Measurements from ENCODE around the gene C17orf78. TPM values are rescaled to one million over a fixed set of nuclear protein-coding genes. Genes with fewer than 3 reads are reported as not detected.
A peak's percentile ranks its signal among the peaks of the same experiment; 100 is the strongest.

Gene C17orf78
- total and polyA plus RNA-seq, 2 of the 13 experiments (the other 11 are each of a cell fraction or from before 2014, with no cell fraction given): not detected

DNA sequence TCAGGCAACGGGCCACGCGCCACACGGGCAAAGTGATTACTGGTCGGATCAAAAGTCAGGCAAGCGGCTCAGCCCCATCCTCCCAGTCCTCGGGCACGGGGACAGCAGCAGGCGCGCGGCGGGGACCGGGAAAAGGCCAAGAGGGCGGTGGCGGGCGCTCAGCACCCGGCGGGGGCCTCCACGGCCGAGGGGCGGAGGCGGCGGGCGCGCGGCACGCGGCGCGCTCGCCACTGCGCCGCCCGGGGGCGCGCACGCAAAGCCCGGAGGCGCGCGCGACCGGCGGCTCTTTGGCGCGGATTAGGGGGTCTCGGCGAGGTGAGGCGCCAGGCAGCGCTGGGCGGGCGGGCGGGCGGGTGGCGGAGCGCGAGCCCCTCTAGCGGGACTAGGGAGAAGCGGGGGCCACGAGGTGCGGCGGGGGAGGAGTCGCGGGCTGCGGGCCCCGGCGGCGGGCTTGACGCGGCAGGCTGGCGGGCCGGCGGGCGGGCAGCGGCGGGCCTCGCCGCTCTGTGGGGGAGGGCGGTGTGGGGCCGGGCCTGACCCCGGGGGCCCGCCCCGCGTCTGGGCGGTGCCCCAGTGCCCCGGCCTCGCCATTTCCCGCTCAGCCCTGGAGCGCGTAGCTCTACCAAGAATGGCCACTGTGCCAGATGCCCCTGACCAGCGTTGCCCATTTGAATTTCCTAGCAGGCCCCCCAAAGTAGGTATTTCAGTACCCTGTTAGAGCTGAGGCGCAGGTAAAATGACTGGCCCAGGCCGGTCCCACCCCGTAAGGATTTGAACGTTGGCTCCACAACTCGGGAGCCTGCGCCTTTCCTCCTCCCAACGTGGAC, 31.1 kb downstream of the C17orf78 start, which contains the start of the genes ACACA and TADA2A (continued):
- TF ChIP-seq, protein P1, sequence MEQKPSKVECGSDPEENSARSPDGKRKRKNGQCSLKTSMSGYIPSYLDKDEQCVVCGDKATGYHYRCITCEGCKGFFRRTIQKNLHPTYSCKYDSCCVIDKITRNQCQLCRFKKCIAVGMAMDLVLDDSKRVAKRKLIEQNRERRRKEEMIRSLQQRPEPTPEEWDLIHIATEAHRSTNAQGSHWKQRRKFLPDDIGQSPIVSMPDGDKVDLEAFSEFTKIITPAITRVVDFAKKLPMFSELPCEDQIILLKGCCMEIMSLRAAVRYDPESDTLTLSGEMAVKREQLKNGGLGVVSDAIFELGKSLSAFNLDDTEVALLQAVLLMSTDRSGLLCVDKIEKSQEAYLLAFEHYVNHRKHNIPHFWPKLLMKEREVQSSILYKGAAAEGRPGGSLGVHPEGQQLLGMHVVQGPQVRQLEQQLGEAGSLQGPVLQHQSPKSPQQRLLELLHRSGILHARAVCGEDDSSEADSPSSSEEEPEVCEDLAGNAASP (CRISPR knock-in tag; IDR thresholded peaks at IDR 0.05; ENCODE audit: borderline replicate concordance): peak; percentile 71; the same call in 1 of the 2 replicates
- TF ChIP-seq MTA3 (CRISPR knock-in tag; IDR thresholded peaks at IDR 0.05) (no peak), MLLT10 (CRISPR knock-in tag; IDR thresholded peaks at IDR 0.05) (no peak), CHD2 (IDR thresholded peaks at IDR 0.05; ENCODE audit: low read depth, low read length) (no peak), GPN1 (CRISPR knock-in tag; IDR thresholded peaks at IDR 0.05; ENCODE audit: borderline replicate concordance) (no peak), ERF (CRISPR knock-in tag; IDR thresholded peaks at IDR 0.05) (peak; percentile 36; the same call in 1 of the 2 replicates), ZNF484 (CRISPR knock-in tag; IDR thresholded peaks at IDR 0.05; ENCODE audit: borderline replicate concordance, low read depth) (no peak; the same call in 1 of the 2 replicates), ZSCAN12 (CRISPR knock-in tag; IDR thresholded peaks at IDR 0.05) (no peak), ZNF839 (CRISPR knock-in tag; IDR thresholded peaks at IDR 0.05; ENCODE audit: borderline replicate concordance) (0 out of 2 replicates have a peak, but pooled peaks have one; percentile 58), IKZF4 (CRISPR knock-in tag; IDR thresholded peaks at IDR 0.05; ENCODE audit: borderline replicate concordance, low read depth, not compliant biosample characterization) (no peak), GATAD1 (CRISPR knock-in tag; IDR thresholded peaks at IDR 0.05) (peak; percentile 33; the same call in 1 of the 2 replicates), SOX6 (IDR thresholded peaks at IDR 0.05) (no peak), SOX6 (CRISPR knock-in tag; IDR thresholded peaks at IDR 0.05) (peak; percentile 42; the same call in 1 of the 2 replicates), ZIK1 (CRISPR knock-in tag; IDR thresholded peaks at IDR 0.05; ENCODE audit: borderline replicate concordance, low read depth) (no peak), NAIF1 (CRISPR knock-in tag; IDR thresholded peaks at IDR 0.05; ENCODE audit: borderline replicate concordance) (0 out of 2 replicates have a peak, but pooled peaks have one; percentile 52), U2AF1 (optimal IDR thresholded peaks at IDR 0.05; ENCODE audit: low read depth, low read length) (no peak), DR1 (CRISPR knock-in tag; IDR thresholded peaks at IDR 0.05) (0 out of 2 replicates have a peak, but pooled peaks have one; percentile 30), MIER3 (CRISPR knock-in tag; IDR thresholded peaks at IDR 0.05; ENCODE audit: borderline replicate concordance) (no peak), PHF21A (CRISPR knock-in tag; IDR thresholded peaks at IDR 0.05) (peak; percentile 40; the same call in 1 of the 2 replicates)
- TF ChIP-seq, protein P2, sequence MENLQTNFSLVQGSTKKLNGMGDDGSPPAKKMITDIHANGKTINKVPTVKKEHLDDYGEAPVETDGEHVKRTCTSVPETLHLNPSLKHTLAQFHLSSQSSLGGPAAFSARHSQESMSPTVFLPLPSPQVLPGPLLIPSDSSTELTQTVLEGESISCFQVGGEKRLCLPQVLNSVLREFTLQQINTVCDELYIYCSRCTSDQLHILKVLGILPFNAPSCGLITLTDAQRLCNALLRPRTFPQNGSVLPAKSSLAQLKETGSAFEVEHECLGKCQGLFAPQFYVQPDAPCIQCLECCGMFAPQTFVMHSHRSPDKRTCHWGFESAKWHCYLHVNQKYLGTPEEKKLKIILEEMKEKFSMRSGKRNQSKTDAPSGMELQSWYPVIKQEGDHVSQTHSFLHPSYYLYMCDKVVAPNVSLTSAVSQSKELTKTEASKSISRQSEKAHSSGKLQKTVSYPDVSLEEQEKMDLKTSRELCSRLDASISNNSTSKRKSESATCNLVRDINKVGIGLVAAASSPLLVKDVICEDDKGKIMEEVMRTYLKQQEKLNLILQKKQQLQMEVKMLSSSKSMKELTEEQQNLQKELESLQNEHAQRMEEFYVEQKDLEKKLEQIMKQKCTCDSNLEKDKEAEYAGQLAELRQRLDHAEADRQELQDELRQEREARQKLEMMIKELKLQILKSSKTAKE (CRISPR knock-in tag; IDR thresholded peaks at IDR 0.05; ENCODE audit: borderline replicate concordance): no peak
- TF ChIP-seq, protein P3, sequence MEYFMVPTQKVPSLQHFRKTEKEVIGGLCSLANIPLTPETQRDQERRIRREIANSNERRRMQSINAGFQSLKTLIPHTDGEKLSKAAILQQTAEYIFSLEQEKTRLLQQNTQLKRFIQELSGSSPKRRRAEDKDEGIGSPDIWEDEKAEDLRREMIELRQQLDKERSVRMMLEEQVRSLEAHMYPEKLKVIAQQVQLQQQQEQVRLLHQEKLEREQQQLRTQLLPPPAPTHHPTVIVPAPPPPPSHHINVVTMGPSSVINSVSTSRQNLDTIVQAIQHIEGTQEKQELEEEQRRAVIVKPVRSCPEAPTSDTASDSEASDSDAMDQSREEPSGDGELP (IDR thresholded peaks at IDR 0.05; ENCODE audit: borderline replicate concordance, low read depth): peak; percentile 16; the same call in 1 of the 2 replicates
- TF ChIP-seq, protein P4, sequence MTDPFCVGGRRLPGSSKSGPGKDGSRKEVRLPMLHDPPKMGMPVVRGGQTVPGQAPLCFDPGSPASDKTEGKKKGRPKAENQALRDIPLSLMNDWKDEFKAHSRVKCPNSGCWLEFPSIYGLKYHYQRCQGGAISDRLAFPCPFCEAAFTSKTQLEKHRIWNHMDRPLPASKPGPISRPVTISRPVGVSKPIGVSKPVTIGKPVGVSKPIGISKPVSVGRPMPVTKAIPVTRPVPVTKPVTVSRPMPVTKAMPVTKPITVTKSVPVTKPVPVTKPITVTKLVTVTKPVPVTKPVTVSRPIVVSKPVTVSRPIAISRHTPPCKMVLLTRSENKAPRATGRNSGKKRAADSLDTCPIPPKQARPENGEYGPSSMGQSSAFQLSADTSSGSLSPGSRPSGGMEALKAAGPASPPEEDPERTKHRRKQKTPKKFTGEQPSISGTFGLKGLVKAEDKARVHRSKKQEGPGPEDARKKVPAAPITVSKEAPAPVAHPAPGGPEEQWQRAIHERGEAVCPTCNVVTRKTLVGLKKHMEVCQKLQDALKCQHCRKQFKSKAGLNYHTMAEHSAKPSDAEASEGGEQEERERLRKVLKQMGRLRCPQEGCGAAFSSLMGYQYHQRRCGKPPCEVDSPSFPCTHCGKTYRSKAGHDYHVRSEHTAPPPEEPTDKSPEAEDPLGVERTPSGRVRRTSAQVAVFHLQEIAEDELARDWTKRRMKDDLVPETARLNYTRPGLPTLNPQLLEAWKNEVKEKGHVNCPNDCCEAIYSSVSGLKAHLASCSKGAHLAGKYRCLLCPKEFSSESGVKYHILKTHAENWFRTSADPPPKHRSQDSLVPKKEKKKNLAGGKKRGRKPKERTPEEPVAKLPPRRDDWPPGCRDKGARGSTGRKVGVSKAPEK (CRISPR knock-in tag; IDR thresholded peaks at IDR 0.05; ENCODE audit: borderline replicate concordance): no peak
